Measurements from ENCODE around the gene KLF12. TPM values are rescaled to one million over a fixed set of nuclear protein-coding genes. Genes with fewer than 3 reads are reported as not detected.
A peak's percentile ranks its signal among the peaks of the same experiment; 100 is the strongest.

KLF12 gene
- polyA plus RNA-seq, 1 experiment = 29.3 TPM

GRCh38 chr13:74136084-74136658, 2.0 kb upstream of the KLF12 start:
- ChIA-PET CTCF (interaction anchor here (0.6 kb wide), 1 partner anchor 182 kb away, joined by 3 read pairs; no protein-coding TSS in a partner anchor), POLR2A (interaction anchor here (1.3 to 3.0 kb wide), 2 partner anchors 69 to 151 kb away, joined by 3 to 10 read pairs; no protein-coding TSS in a partner anchor)
- TF ChIP-seq CTCF (IDR thresholded peaks at IDR 0.05; ENCODE audit: low read depth, low read length) = peak; percentile 29; the same call in 1 of the 2 replicates
- Histone ChIP-seq H3K27me3 (ENCODE audit: control insufficient read depth, insufficient read depth, low read length) (no peaks in the 10 kb centered on the region), H3K9me3 (ENCODE audit: control insufficient read depth, insufficient read depth, low read length) (peaks cover 3% of the 10 kb centered on the region; the same call in 1 of the 2 replicates), H3K4me3 (ENCODE audit: low read depth, low read length) (peak overlapping the region; percentile 87), H3K27ac (ENCODE audit: low read depth, low read length) (peak overlapping the region; percentile 97)
- no peak for DNase-seq (ENCODE audit: low read depth, low spot score)

GRCh38 chr13:74135326-74136083, 1.3 kb upstream of the KLF12 start:
- DNase-seq (ENCODE audit: low read depth, low spot score) = no peak
- no peaks in the 10 kb centered on the region for H3K27me3 ChIP-seq (ENCODE audit: control insufficient read depth, insufficient read depth, low read length)
- ChIA-PET CTCF (no interaction called here), POLR2A (interaction anchor here (0.6 to 3.0 kb wide), 3 partner anchors 67 to 151 kb away, joined by 3 to 10 read pairs (median 3); no protein-coding TSS in a partner anchor)
- TF ChIP-seq CTCF (IDR thresholded peaks at IDR 0.05; ENCODE audit: low read depth, low read length) = no peak
- peak overlapping the region; percentile 87 for H3K4me3 ChIP-seq (ENCODE audit: low read depth, low read length)
- peaks cover 3% of the 10 kb centered on the region; the same call in 1 of the 2 replicates for H3K9me3 ChIP-seq (ENCODE audit: control insufficient read depth, insufficient read depth, low read length)
- H3K27ac ChIP-seq (ENCODE audit: low read depth, low read length) = peak overlapping the region; percentile 97

GRCh38 chr13:74134777-74135325, 647 bp upstream of the KLF12 start:
- DNase-seq (ENCODE audit: low read depth, low spot score) = no peak
- ChIA-PET CTCF (no interaction called here), POLR2A (interaction anchor here (0.6 to 3.0 kb wide), 3 partner anchors 66 to 152 kb away, joined by 3 to 10 read pairs (median 3); no protein-coding TSS in a partner anchor)
- no peaks in the 10 kb centered on the region for H3K27me3 ChIP-seq (ENCODE audit: control insufficient read depth, insufficient read depth, low read length)
- TF ChIP-seq CTCF (IDR thresholded peaks at IDR 0.05; ENCODE audit: low read depth, low read length) = no peak
- H3K27ac ChIP-seq (ENCODE audit: low read depth, low read length) = peak overlapping the region; percentile 86
- peak overlapping the region; percentile 87 for H3K4me3 ChIP-seq (ENCODE audit: low read depth, low read length)
- H3K9me3 ChIP-seq (ENCODE audit: control insufficient read depth, insufficient read depth, low read length) = peaks cover 3% of the 10 kb centered on the region; the same call in 1 of the 2 replicates

GRCh38 chr13:74133657-74134201, 475 bp downstream of the KLF12 start:
- ChIA-PET POLR2A (interaction anchor here (0.7 to 3.0 kb wide), 5 partner anchors 53 to 1002 kb away, joined by 3 to 10 read pairs (median 3); no protein-coding TSS in a partner anchor), CTCF (interaction anchor here (0.6 to 1.1 kb wide), 2 partner anchors 9 to 287 kb away, joined by 3 to 4 read pairs; no protein-coding TSS in a partner anchor)
- TF ChIP-seq CTCF (IDR thresholded peaks at IDR 0.05; ENCODE audit: low read depth, low read length) = 0 out of 2 replicates have a peak, but pooled peaks have one; percentile 7
- peak overlapping the region; percentile 87 for H3K4me3 ChIP-seq (ENCODE audit: low read depth, low read length)
- H3K9me3 ChIP-seq (ENCODE audit: control insufficient read depth, insufficient read depth, low read length) = peaks cover 3% of the 10 kb centered on the region; the same call in 1 of the 2 replicates
- peak overlapping the region; percentile 82 for H3K27ac ChIP-seq (ENCODE audit: low read depth, low read length)
- DNase-seq (ENCODE audit: low read depth, low spot score) = peak; percentile 92
- no peaks in the 10 kb centered on the region for H3K27me3 ChIP-seq (ENCODE audit: control insufficient read depth, insufficient read depth, low read length)
